ENCODE results near the gene SIGLEC11. TPM values are rescaled to one million over a fixed set of nuclear protein-coding genes. Genes with fewer than 3 reads are reported as not detected.
"Not testable (repeated sequence)": the region's sequence is repeated elsewhere in the genome, so short reads cannot be mapped to it uniquely, and the experiment has no call there.

The SIGLEC11 gene
- total RNA-seq, 2 experiments from 2014 or later: not detected

GRCh38 chr19:49926515-49926914 lies 34.5 kb downstream of the SIGLEC11 start:
- H4K20me1 ChIP-seq (ENCODE audit: insufficient read depth, low read length): peaks cover 21% of the 10 kb centered on the region; the same call in 1 of the 2 replicates
- H3K4me3 ChIP-seq (ENCODE audit: low read depth, low read length, poor library complexity, severe bottlenecking): peak overlapping the region; percentile 91
- H3K9me2 ChIP-seq (ENCODE audit: insufficient read depth, low read length): no peaks in the 10 kb centered on the region
- peak overlapping the region; percentile 90 for H3K27ac ChIP-seq (ENCODE audit: low read depth, low read length, poor library complexity, severe bottlenecking)
- no peak overlapping the region for H2AFZ ChIP-seq (ENCODE audit: low read length)
- CTCF ChIA-PET (ENCODE audit: unreplicated experiment): no interaction called here
- H3K4me1 ChIP-seq (ENCODE audit: insufficient read depth, low read length, poor library complexity, severe bottlenecking): peaks cover 76% of the 10 kb centered on the region
- DNase-seq (ENCODE audit: low spot score): no peak
- POLR2A ChIA-PET: no interaction called here
- peak overlapping the region; percentile 92 for H3K4me2 ChIP-seq (ENCODE audit: low read length)
- no peak for TF ChIP-seq EZH2phosphoT487 (IDR thresholded peaks at IDR 0.05; ENCODE audit: borderline replicate concordance, low read depth, low read length)
- no peak for TF ChIP-seq CTCF (conservative IDR thresholded peaks at IDR 0.05; ENCODE audit: low read length)
- H3K79me2 ChIP-seq (ENCODE audit: insufficient read depth, low read depth, low read length): peaks cover 98% of the 10 kb centered on the region
- intact Hi-C loops (cut with micrococcal nuclease; ENCODE audit: unreplicated experiment): no loop called here
- no TSS peak for BruUV-seq (replicated peaks)
- peaks cover 89% of the 10 kb centered on the region for H3K36me3 ChIP-seq (ENCODE audit: insufficient read depth, low read length)
- H3K9me3 ChIP-seq (ENCODE audit: low read length): no peaks in the 10 kb centered on the region

- ChIA-PET CTCF (ENCODE audit: unreplicated experiment) (no interaction called here), POLR2A (no interaction called here)
- intact Hi-C loops (cut with micrococcal nuclease; ENCODE audit: unreplicated experiment): no loop called here
- peak overlapping the region; percentile 62 for H3K4me3 ChIP-seq (ENCODE audit: low read depth, low read length, poor library complexity, severe bottlenecking)
- peak overlapping the region; percentile 82 for H3K4me2 ChIP-seq (ENCODE audit: low read length)
- no peaks in the 10 kb centered on the region for H3K9me3 ChIP-seq (ENCODE audit: low read length)
- TF ChIP-seq EZH2phosphoT487 (IDR thresholded peaks at IDR 0.05; ENCODE audit: borderline replicate concordance, low read depth, low read length): no peak
- no peak for TF ChIP-seq CTCF (conservative IDR thresholded peaks at IDR 0.05; ENCODE audit: low read length)
- no peaks in the 10 kb centered on the region for H3K9me2 ChIP-seq (ENCODE audit: insufficient read depth, low read length)
- no peak for DNase-seq (ENCODE audit: low spot score)
- BruUV-seq (replicated peaks): no TSS peak
- peak overlapping the region; percentile 85 for H3K27ac ChIP-seq (ENCODE audit: low read depth, low read length, poor library complexity, severe bottlenecking)
- peaks cover 67% of the 10 kb centered on the region for H3K4me1 ChIP-seq (ENCODE audit: insufficient read depth, low read length, poor library complexity, severe bottlenecking)
- no peak overlapping the region for H2AFZ ChIP-seq (ENCODE audit: low read length)
- peaks cover 89% of the 10 kb centered on the region for H3K36me3 ChIP-seq (ENCODE audit: insufficient read depth, low read length)
- H4K20me1 ChIP-seq (ENCODE audit: insufficient read depth, low read length): peaks cover 11% of the 10 kb centered on the region; the same call in 1 of the 2 replicates
- peaks cover 98% of the 10 kb centered on the region for H3K79me2 ChIP-seq (ENCODE audit: insufficient read depth, low read depth, low read length)
Observed at GRCh38 chr19:49925486-49925885, 35.5 kb downstream of the SIGLEC11 start.

- CTCF ChIA-PET (ENCODE audit: unreplicated experiment); H2AFZ ChIP-seq (ENCODE audit: low read length); BruUV-seq (replicated peaks); DNase-seq (ENCODE audit: low spot score); H3K9me3 ChIP-seq (ENCODE audit: low read length); H4K20me1 ChIP-seq (ENCODE audit: insufficient read depth, low read length); H3K9me2 ChIP-seq (ENCODE audit: insufficient read depth, low read length): not testable (repeated sequence)
- H3K4me1 ChIP-seq (ENCODE audit: insufficient read depth, low read length, poor library complexity, severe bottlenecking): peaks cover 62% of the 10 kb centered on the region
- peaks cover 90% of the 10 kb centered on the region for H3K36me3 ChIP-seq (ENCODE audit: insufficient read depth, low read length)
- peak overlapping the region; percentile 62 for H3K4me3 ChIP-seq (ENCODE audit: low read depth, low read length, poor library complexity, severe bottlenecking)
- intact Hi-C loops (cut with micrococcal nuclease; ENCODE audit: unreplicated experiment): loop anchor here (1.0 kb wide), 3 partner anchors 28 to 75 kb away; partner anchors contain the start of genes AKT1S1 and TBC1D17
- H3K4me2 ChIP-seq (ENCODE audit: low read length): peak overlapping the region; percentile 82
- H3K27ac ChIP-seq (ENCODE audit: low read depth, low read length, poor library complexity, severe bottlenecking): peak overlapping the region; percentile 85
- peaks cover 99% of the 10 kb centered on the region for H3K79me2 ChIP-seq (ENCODE audit: insufficient read depth, low read depth, low read length)
- POLR2A ChIA-PET: interaction anchor here (0.9 kb wide), 1 partner anchor 28 kb away, joined by 6 read pairs; the partner anchor contains the start of gene IL4I1
Observed at GRCh38 chr19:49924881-49925210, 36.1 kb downstream of the SIGLEC11 start.

Measured in OCI-LY7 (cell line).